Glutamatergic neuron (in vitro differentiated cells): Measurements from ENCODE around the gene RLN3. TPM values are rescaled to one million over a fixed set of nuclear protein-coding genes. Genes with fewer than 3 reads are reported as not detected.

ENCODE experiments used
- DNase-seq: peaks from one replicate; pipeline ENCODE4 v3.0.0; 2022
- H3K27ac Mint-ChIP-seq: one replicate; pipeline ENCODE4 v1.8.0; 2020; ENCODE audit warnings: mild to moderate bottlenecking, mixed read lengths, inconsistent platforms; ENCODE audit not compliant: unreplicated experiment
- H3K27me3 Mint-ChIP-seq: one replicate; pipeline ENCODE4 v1.8.0; 2020; ENCODE audit warnings: mild to moderate bottlenecking, moderate library complexity, mixed read lengths, inconsistent platforms; ENCODE audit not compliant: unreplicated experiment
- H3K36me3 Mint-ChIP-seq: one replicate; pipeline ENCODE4 v1.8.0; 2020; ENCODE audit warnings: mild to moderate bottlenecking, mixed read lengths, inconsistent platforms; ENCODE audit not compliant: unreplicated experiment
- H3K4me1 Mint-ChIP-seq: one replicate; pipeline ENCODE4 v1.8.0; 2020; ENCODE audit warnings: mild to moderate bottlenecking, low read depth, mixed read lengths, inconsistent platforms; ENCODE audit not compliant: unreplicated experiment
- H3K4me3 Mint-ChIP-seq: one replicate; pipeline ENCODE4 v1.8.0; 2020; ENCODE audit warnings: mild to moderate bottlenecking, mixed read lengths, inconsistent platforms; ENCODE audit not compliant: unreplicated experiment
- H3K9me3 Mint-ChIP-seq: one replicate; pipeline ENCODE4 v1.8.0; 2020; ENCODE audit warnings: mild to moderate bottlenecking, moderate library complexity, mixed read lengths, inconsistent platforms; ENCODE audit not compliant: unreplicated experiment
- total RNA-seq: library from RNA; stranded (reverse); fragmentation: NEBNext Ultra II Directional; extraction: Animal tissue kit (Norgen Biotek cat#: 25700); gene quantifications from one replicate; pipeline ENCODE4 v1.2.1, GENCODE V29; 2021; ENCODE audit not compliant: unreplicated experiment
- TF ChIP-seq, protein P1 (sequence below): fragments of 200-600 bp; sonication (generic); IDR thresholded peaks from one replicate; pipeline ENCODE4 v1.5.0; 2021; ENCODE audit not compliant: partially characterized antibody, unreplicated experiment

The RLN3 gene
- total RNA-seq, 1 donor from 2014 or later, result not detected

DNA sequence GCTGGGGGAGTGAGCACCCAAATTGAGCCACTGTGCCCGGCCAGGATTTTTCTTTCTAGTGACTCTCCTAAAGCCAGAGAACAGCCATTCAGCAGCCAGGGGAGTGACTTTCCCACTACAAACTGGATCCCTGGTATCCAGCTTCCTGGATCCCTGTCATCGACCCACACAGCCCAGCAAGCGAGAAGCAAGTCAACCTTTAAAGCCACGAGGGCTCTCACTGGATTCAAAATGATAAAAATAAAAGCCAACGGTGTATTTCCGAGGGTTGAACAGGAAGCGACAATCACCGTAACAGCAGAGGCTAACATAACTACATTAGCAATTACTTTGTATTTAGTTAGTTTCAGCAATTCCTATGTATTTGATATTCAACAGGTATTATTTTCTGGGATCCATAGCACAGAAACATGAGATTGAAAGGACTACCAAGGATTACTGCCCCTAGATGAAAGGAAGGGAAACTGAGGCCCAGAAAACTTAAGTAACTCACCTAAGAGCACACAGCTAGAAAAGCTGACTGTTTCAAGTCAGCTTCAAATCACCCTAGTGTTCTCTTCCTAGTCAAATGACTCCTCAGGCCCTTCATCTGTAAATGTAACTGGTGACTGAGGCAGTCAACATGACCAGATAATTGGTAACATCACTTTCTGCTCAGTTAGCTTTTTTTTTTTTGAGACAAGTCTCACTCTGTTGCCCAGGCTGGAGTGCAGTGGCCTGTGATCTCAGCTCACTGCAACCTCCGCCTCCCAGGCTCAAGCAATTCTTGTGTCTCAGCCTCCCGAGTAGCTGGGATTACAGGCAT lies 24.5 kb upstream of the RLN3 start:
- H3K36me3 Mint-ChIP-seq, result peaks cover 7% of the 10 kb centered on the region
- H3K27me3 Mint-ChIP-seq, result peaks cover 10% of the 10 kb centered on the region
- DNase-seq, result no peak
- peaks cover 11% of the 10 kb centered on the region for H3K9me3 Mint-ChIP-seq
- TF ChIP-seq, protein P1, sequence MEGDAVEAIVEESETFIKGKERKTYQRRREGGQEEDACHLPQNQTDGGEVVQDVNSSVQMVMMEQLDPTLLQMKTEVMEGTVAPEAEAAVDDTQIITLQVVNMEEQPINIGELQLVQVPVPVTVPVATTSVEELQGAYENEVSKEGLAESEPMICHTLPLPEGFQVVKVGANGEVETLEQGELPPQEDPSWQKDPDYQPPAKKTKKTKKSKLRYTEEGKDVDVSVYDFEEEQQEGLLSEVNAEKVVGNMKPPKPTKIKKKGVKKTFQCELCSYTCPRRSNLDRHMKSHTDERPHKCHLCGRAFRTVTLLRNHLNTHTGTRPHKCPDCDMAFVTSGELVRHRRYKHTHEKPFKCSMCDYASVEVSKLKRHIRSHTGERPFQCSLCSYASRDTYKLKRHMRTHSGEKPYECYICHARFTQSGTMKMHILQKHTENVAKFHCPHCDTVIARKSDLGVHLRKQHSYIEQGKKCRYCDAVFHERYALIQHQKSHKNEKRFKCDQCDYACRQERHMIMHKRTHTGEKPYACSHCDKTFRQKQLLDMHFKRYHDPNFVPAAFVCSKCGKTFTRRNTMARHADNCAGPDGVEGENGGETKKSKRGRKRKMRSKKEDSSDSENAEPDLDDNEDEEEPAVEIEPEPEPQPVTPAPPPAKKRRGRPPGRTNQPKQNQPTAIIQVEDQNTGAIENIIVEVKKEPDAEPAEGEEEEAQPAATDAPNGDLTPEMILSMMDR, result no peak
- no peaks in the 10 kb centered on the region for H3K4me1 Mint-ChIP-seq
- no peak overlapping the region for H3K27ac Mint-ChIP-seq
- no peak overlapping the region for H3K4me3 Mint-ChIP-seq

- Mint-ChIP-seq H3K27ac (peak overlapping the region; percentile 66), H3K4me1 (no peaks in the 10 kb centered on the region), H3K9me3 (peaks cover 11% of the 10 kb centered on the region), H3K36me3 (no peaks in the 10 kb centered on the region), H3K4me3 (peak overlapping the region; percentile 69), H3K27me3 (peaks cover 12% of the 10 kb centered on the region)
- TF ChIP-seq, protein P1, result no peak
- no peak for DNase-seq
Measured at GRCh38 chr19:14004619-14005348, 23.2 kb upstream of the RLN3 start.

GRCh38 chr19:14005349-14006084 lies 22.4 kb upstream of the RLN3 start:
- Mint-ChIP-seq H3K4me3 (peak overlapping the region; percentile 69), H3K27me3 (peaks cover 12% of the 10 kb centered on the region), H3K4me1 (no peaks in the 10 kb centered on the region), H3K9me3 (peaks cover 11% of the 10 kb centered on the region), H3K36me3 (no peaks in the 10 kb centered on the region), H3K27ac (peak overlapping the region; percentile 66)
- TF ChIP-seq, protein P1, result no peak
- DNase-seq, result peak; percentile 96

GRCh38 chr19:14006085-14006765 lies 21.7 kb upstream of the RLN3 start, which contains the start of gene RFX1:
Gene RFX1, minus strand, starts transcription at chr19:14006320. Its CDS starts 12,477 bp downstream, at chr19:13993843.
- Mint-ChIP-seq H3K9me3 (peaks cover 11% of the 10 kb centered on the region), H3K36me3 (no peaks in the 10 kb centered on the region), H3K4me3 (peak within 1 kb of the TSS; percentile 93), H3K27ac (peak within 1 kb of the TSS; percentile 99), H3K4me1 (no peaks in the 10 kb centered on the region), H3K27me3 (peaks cover 12% of the 10 kb centered on the region)
- peak; percentile 100 for DNase-seq
- TF ChIP-seq, protein P1, result no peak
